Adrenal gland (tissue), 12 donors: ENCODE measurements around the gene TEKT3. TPM values are rescaled to one million over a fixed set of nuclear protein-coding genes. Genes with fewer than 3 reads are reported as not detected.

Experiments
- DNase-seq, 7 donors: peaks; one replicate each; pipeline ENCODE4 v3.0.0-alpha.2; 2019 to 2020
- H3K27ac ChIP-seq, 5 donors: fragments of 200-600 bp; sonication (generic) in 4 of 5; 1 replicate in 3 of 5; 2 replicates in 2 of 5; pipeline versions ENCODE4 v1.5.1 to v1.8.0; 2016 to 2020; ENCODE audit warnings: mild to moderate bottlenecking in 1 of 5
- H3K27me3 ChIP-seq: fragments of 200-600 bp; 2 replicates; pipeline ENCODE4 v1.8.0; 2021
- H3K36me3 ChIP-seq, 2 donors: fragments of 200-600 bp; replicated peaks in 1 of 2; 1 replicate in 1 of 2; 2 replicates in 1 of 2; pipeline versions ENCODE4 v1.5.1 to v1.8.0; 2018 to 2022
- H3K4me1 ChIP-seq, 2 donors: fragments of 200-600 bp; replicated peaks in 1 of 2; 1 replicate in 1 of 2; 2 replicates in 1 of 2; pipeline versions ENCODE4 v1.5.1 to v1.8.0; 2018 to 2021
- H3K4me3 ChIP-seq, 4 donors: fragments of 200-600 bp; sonication (generic) in 3 of 4; one replicate each; pipeline ENCODE4 v1.5.1; 2016 to 2018
- H3K9me3 ChIP-seq, 3 donors: fragments of 200-600 bp; sonication (generic) in 1 of 3; replicated peaks in 1 of 3; 1 replicate in 2 of 3; 2 replicates in 1 of 3; pipeline versions ENCODE4 v1.5.1 to v1.8.0; 2016 to 2021
- POLR2A ChIP-seq, 2 donors: fragments of 450-650 bp; IDR thresholded peaks; one replicate each; pipeline ENCODE4 v1.6.1; 2017; ENCODE audit warnings: antibody characterized with exemption in 2 of 2, mild to moderate bottlenecking in 2 of 2, moderate library complexity in 1 of 2
- WGBS, 4 donors: extraction: QIAGEN DNeasy Blood & Tissue Kit in 2 of 4; methylation state at CpG; one replicate each; pipeline versions ENCODE4 v1.1.5 to v1.1.7; 2013 to 2017; 5-methylcytosine and 5-hydroxymethylcytosine counted together
- intact Hi-C, 2 donors: fragments of 100-400 bp; cut with DNase I; formaldehyde crosslinking; loops; one replicate each; pipeline versions ENCODE4 v1.14.1 to v1.15.0; 2022 to 2023
- polyA plus RNA-seq, 3 donors: library from polyadenylated mRNA; stranded (reverse); fragments of 200-250 nt in 2 of 3; fragments of 350-450 nt in 1 of 3; fragmentation: Illumina TruSeq in 1 of 3; extraction: RNeasy Lipid Tissue Mini Kit (QIAGEN cat#74804) in 1 of 3; gene quantifications; one replicate each; pipeline ENCODE4 v1.2.3, GENCODE V29; 2013 to 2014
- total RNA-seq, 9 donors: library from RNA; depleted of rRNA in 4 of 9; stranded (reverse); fragments of >200 nt in 4 of 9; fragments of 120-200 nt in 1 of 9; fragmentation: NEBNext Ultra II Directional in 1 of 9; extraction: Animal tissue kit (Norgen Biotek cat#: 25700) in 1 of 9; gene quantifications; one replicate each; pipeline versions ENCODE4 v1.1.0 to v1.2.4, GENCODE V29; 2013 to 2023
- TF ChIP-seq, protein P1 (sequence below), 6 experiments: fragments of 450-650 bp in 4 of 6; fragments of 200-600 bp in 2 of 6; sonication (generic) in 1 of 6; IDR thresholded peaks; 1 replicate in 5 of 6; 2 replicates in 1 of 6; pipeline versions ENCODE4 v1.5.1 to v1.8.0; 2016 to 2021; ENCODE audit warnings: antibody characterized with exemption in 6 of 6, mild to moderate bottlenecking in 2 of 6, moderate library complexity in 1 of 6
- donor health status: healthy with polysubstance abuse.
- donor health status: Bipolar disorder and iron deficiency.
- donor health status: DM: yes; HTN: yes; CAD: no.
- donor health status: DM: no; HTN: no; CAD: no.
- donor health status: DM: no; HTN: no; CAD: no.
- donor health status: DM: yes; HTN: yes; CAD: no.

Gene TEKT3
- total and polyA plus RNA-seq, 12 donors, result 0.39 to 5.5 (median 1.2) TPM; not detected in 2

DNA sequence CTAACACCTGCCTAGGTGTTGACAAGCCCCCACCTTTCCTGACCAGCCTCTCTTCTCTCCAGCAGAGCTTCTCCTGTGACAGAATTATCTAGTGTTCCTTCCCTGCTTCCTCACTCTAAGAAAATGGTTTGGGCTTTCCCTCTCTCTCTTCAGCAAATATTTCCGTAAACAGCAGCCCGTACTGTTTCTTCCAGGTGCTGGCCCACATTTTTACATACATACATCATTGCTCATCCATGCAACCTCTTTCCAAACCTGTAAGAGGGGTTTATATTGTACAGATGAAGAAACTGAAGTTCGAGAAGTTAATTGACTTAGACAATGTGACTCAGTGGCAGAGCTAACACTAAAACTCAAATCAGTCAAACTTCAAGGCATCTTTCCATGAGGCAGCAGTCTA, 569 bp upstream of the TEKT3 start:
- Histone ChIP-seq H3K9me3 (no peaks in the 10 kb centered on the region), H3K27ac (no peak overlapping the region), H3K4me1 (peaks cover 0 to 12% of the 10 kb centered on the region in 2 donors), H3K4me3 (peak overlapping the region in 1 of 4 donors; percentile 53), H3K27me3 (peaks cover 13% of the 10 kb centered on the region), H3K36me3 (no peaks in the 10 kb centered on the region)
- intact Hi-C loops, result no loop called here
- TF ChIP-seq POLR2A (IDR thresholded peaks at IDR 0.05), result no peak
- TF ChIP-seq, protein P1, sequence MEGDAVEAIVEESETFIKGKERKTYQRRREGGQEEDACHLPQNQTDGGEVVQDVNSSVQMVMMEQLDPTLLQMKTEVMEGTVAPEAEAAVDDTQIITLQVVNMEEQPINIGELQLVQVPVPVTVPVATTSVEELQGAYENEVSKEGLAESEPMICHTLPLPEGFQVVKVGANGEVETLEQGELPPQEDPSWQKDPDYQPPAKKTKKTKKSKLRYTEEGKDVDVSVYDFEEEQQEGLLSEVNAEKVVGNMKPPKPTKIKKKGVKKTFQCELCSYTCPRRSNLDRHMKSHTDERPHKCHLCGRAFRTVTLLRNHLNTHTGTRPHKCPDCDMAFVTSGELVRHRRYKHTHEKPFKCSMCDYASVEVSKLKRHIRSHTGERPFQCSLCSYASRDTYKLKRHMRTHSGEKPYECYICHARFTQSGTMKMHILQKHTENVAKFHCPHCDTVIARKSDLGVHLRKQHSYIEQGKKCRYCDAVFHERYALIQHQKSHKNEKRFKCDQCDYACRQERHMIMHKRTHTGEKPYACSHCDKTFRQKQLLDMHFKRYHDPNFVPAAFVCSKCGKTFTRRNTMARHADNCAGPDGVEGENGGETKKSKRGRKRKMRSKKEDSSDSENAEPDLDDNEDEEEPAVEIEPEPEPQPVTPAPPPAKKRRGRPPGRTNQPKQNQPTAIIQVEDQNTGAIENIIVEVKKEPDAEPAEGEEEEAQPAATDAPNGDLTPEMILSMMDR (IDR thresholded peaks at IDR 0.05), result no peak
- DNase-seq, result no peak
- WGBS, 4 donors, result 87 to 96% (median 91%) methylated on average over 3 of the region's 3 CpGs

DNA sequence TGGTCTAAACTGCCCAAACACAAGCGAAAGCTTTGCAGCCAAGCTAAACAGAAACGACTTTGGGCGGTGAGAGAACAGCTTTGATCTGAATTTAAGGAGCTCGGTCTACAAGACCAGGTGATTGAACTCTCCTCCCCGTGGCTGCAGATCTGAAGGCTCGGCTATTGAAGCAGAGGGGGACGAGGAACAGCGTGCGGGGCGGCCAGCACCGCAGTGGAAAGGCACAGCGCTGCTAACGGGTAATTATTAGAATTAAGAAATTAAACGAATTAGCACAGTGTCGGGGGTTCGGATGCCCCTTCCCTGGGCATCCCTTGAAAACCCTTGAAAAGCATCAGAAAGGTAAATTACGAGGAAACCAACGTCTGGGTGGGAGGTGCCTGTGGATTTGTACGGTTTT, 431 bp downstream of the TEKT3 start:
- no peak for DNase-seq
- intact Hi-C loops, result no loop called here
- Histone ChIP-seq H3K4me1 (peaks cover 0 to 12% of the 10 kb centered on the region in 2 donors), H3K27me3 (peaks cover 13% of the 10 kb centered on the region), H3K9me3 (no peaks in the 10 kb centered on the region), H3K27ac (no peak overlapping the region), H3K36me3 (no peaks in the 10 kb centered on the region), H3K4me3 (peak overlapping the region in 2 of 4 donors; percentile 26 to 53)
- WGBS, 4 donors, result 10 to 17% (median 13%) methylated on average over 19 of the region's 19 CpGs
- TF ChIP-seq, protein P1 (IDR thresholded peaks at IDR 0.05), result no peak
- no peak for TF ChIP-seq POLR2A (IDR thresholded peaks at IDR 0.05)

DNA sequence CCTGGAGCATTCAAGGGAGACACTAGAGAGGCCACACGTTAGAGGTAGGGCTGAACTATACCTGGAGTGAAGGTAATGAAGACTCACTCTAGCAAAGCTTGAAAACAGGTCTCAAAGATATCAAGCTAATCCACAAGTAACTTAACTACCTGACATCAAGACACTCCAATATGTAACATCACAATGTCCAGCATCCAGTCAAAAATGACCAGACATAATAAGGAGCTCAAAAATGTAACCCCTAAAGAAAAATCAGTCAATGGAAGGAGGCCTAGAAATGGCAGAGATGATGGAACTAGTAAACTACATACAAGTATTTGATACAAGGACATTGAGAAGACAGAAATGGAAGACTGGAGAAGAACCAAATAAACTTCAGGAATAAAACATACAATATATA, 6.0 kb downstream of the TEKT3 start:
- intact Hi-C loops, result no loop called here
- H3K4me3 ChIP-seq, result no peak overlapping the region
- H3K4me1 ChIP-seq, result no peaks in the 10 kb centered on the region
- 41 to 67% (median 47%) methylated on average over 1 of the region's 1 CpG for WGBS, 4 donors
- no peak for DNase-seq
- H3K9me3 ChIP-seq, result no peaks in the 10 kb centered on the region
- H3K27ac ChIP-seq, result no peak overlapping the region
- no peak for TF ChIP-seq POLR2A (IDR thresholded peaks at IDR 0.05)
- TF ChIP-seq, protein P1 (IDR thresholded peaks at IDR 0.05), result no peak
- no peaks in the 10 kb centered on the region for H3K36me3 ChIP-seq
- H3K27me3 ChIP-seq, result peaks cover 4% of the 10 kb centered on the region

DNA sequence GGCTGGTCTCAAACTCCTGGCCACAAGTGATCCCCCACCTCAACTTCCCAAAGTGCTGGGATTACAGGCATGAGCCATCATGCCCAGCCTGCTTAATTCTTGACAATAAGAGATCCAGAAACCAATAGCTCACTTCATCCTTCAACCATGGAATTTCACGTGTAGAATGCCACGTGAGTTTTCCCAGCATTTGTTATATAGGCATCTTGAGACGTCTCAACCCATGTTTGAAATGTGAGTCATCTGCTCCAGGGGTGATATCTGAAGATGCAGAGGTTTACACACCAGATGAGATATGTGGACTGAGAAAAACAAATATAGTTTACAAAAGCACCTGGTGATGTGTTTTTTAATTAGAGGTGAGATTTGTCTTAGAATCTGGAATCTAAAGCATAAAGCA, 7.1 kb downstream of the TEKT3 start:
- H3K4me1 ChIP-seq, result no peaks in the 10 kb centered on the region
- no peak overlapping the region for H3K27ac ChIP-seq
- WGBS, 4 donors, result 80 to 88% (median 83%) methylated on average over 3 of the region's 3 CpGs
- intact Hi-C loops, result no loop called here
- no peaks in the 10 kb centered on the region for H3K36me3 ChIP-seq
- peaks cover 4% of the 10 kb centered on the region for H3K27me3 ChIP-seq
- no peaks in the 10 kb centered on the region for H3K9me3 ChIP-seq
- no peak for DNase-seq
- H3K4me3 ChIP-seq, result no peak overlapping the region
- TF ChIP-seq, protein P1 (IDR thresholded peaks at IDR 0.05), result no peak
- TF ChIP-seq POLR2A (IDR thresholded peaks at IDR 0.05), result no peak
